Activated naive CD8-positive, alpha-beta T cell treated with anti-CD3 and anti-CD28 coated beads, Interleukin-2, amount 50 U/mL, for 24 hours (primary cell): ENCODE results near the gene COL4A6.
"Not testable (repeated sequence)": the region's sequence is repeated elsewhere in the genome, so short reads cannot be mapped to it uniquely, and the experiment has no call there.

Source experiments
- ATAC-seq: fragments of 150-1000 bp; cut with Tn5 transposase; one replicate; pipeline ENCODE4 v1.10.0; 2021
- DNase-seq: peaks from one replicate; pipeline ENCODE4 v3.0.0; 2021
- H3K27ac Mint-ChIP-seq: one replicate; pipeline ENCODE4 v1.8.0; 2021; ENCODE audit warnings: mild to moderate bottlenecking, mixed read lengths
- H3K27me3 Mint-ChIP-seq: one replicate; pipeline ENCODE4 v1.8.0; 2021; ENCODE audit warnings: mixed read lengths
- H3K36me3 Mint-ChIP-seq: one replicate; pipeline ENCODE4 v1.8.0; 2021; ENCODE audit warnings: low read depth, mixed read lengths
- H3K4me1 Mint-ChIP-seq: one replicate; pipeline ENCODE4 v1.8.0; 2021; ENCODE audit warnings: mixed read lengths
- H3K4me3 Mint-ChIP-seq: one replicate; pipeline ENCODE4 v1.8.0; 2021; ENCODE audit warnings: mild to moderate bottlenecking, moderate library complexity, mixed read lengths
- H3K9me3 Mint-ChIP-seq: one replicate; pipeline ENCODE4 v1.8.0; 2021; ENCODE audit warnings: mixed read lengths

Gene COL4A6

GRCh38 chrX:108380222-108380621, 58.0 kb downstream of the COL4A6 start:
- no peaks in the 10 kb centered on the region for H3K36me3 Mint-ChIP-seq
- no peak overlapping the region for H3K4me3 Mint-ChIP-seq
- no peaks in the 10 kb centered on the region for H3K9me3 Mint-ChIP-seq
- H3K27me3 Mint-ChIP-seq, result no peaks in the 10 kb centered on the region
- H3K4me1 Mint-ChIP-seq, result no peaks in the 10 kb centered on the region
- no peak for DNase-seq
- no peak overlapping the region for H3K27ac Mint-ChIP-seq
- no peak for ATAC-seq

- H3K9me3 Mint-ChIP-seq, result not testable (repeated sequence)
These were observed 61.4 kb downstream of the COL4A6 start for GRCh38 chrX:108376821-108377220.

GRCh38 chrX:108375591-108375990, 62.6 kb downstream of the COL4A6 start:
- H3K36me3 Mint-ChIP-seq, H3K27me3 Mint-ChIP-seq, H3K27ac Mint-ChIP-seq, ATAC-seq, DNase-seq, H3K4me3 Mint-ChIP-seq, H3K9me3 Mint-ChIP-seq, H3K4me1 Mint-ChIP-seq: not testable (repeated sequence)

More at GRCh38 chrX:108376821-108377220, 61.4 kb downstream of the COL4A6 start:
- not testable (repeated sequence) for H3K27me3 Mint-ChIP-seq, DNase-seq, H3K27ac Mint-ChIP-seq, H3K4me1 Mint-ChIP-seq, H3K4me3 Mint-ChIP-seq, H3K36me3 Mint-ChIP-seq, ATAC-seq

- Mint-ChIP-seq H3K4me1 (no peaks in the 10 kb centered on the region), H3K27ac (no peak overlapping the region), H3K9me3 (no peaks in the 10 kb centered on the region), H3K4me3 (no peak overlapping the region), H3K27me3 (no peaks in the 10 kb centered on the region), H3K36me3 (no peaks in the 10 kb centered on the region)
- DNase-seq (no peak), ATAC-seq (no peak)
These were observed 71.4 kb downstream of the COL4A6 start for GRCh38 chrX:108366644-108367406.

- H3K27ac Mint-ChIP-seq, result no peak overlapping the region
- no peak overlapping the region for H3K4me3 Mint-ChIP-seq
- no peaks in the 10 kb centered on the region for H3K4me1 Mint-ChIP-seq
- no peaks in the 10 kb centered on the region for H3K27me3 Mint-ChIP-seq
- ATAC-seq (no peak), DNase-seq (no peak)
- no peaks in the 10 kb centered on the region for H3K36me3 Mint-ChIP-seq
- H3K9me3 Mint-ChIP-seq, result no peaks in the 10 kb centered on the region
These were observed 76.2 kb downstream of the COL4A6 start for GRCh38 chrX:108362026-108362425.

GRCh38 chrX:108361316-108361715, 76.9 kb downstream of the COL4A6 start:
- Mint-ChIP-seq H3K9me3 (no peaks in the 10 kb centered on the region), H3K36me3 (no peaks in the 10 kb centered on the region), H3K27ac (no peak overlapping the region), H3K4me1 (no peaks in the 10 kb centered on the region), H3K4me3 (no peak overlapping the region), H3K27me3 (no peaks in the 10 kb centered on the region)
- no peak for DNase-seq
- ATAC-seq, result no peak

GRCh38 chrX:108359806-108360602, 78.2 kb downstream of the COL4A6 start:
- Mint-ChIP-seq H3K9me3 (no peaks in the 10 kb centered on the region), H3K4me3 (no peak overlapping the region), H3K4me1 (no peaks in the 10 kb centered on the region), H3K36me3 (no peaks in the 10 kb centered on the region), H3K27ac (no peak overlapping the region), H3K27me3 (no peaks in the 10 kb centered on the region)
- ATAC-seq (no peak), DNase-seq (no peak)

GRCh38 chrX:108353452-108353851, 84.8 kb downstream of the COL4A6 start:
- Mint-ChIP-seq H3K27ac (no peak overlapping the region), H3K36me3 (no peaks in the 10 kb centered on the region), H3K27me3 (no peaks in the 10 kb centered on the region), H3K4me3 (no peak overlapping the region), H3K4me1 (no peaks in the 10 kb centered on the region), H3K9me3 (no peaks in the 10 kb centered on the region)
- no peak for DNase-seq
- no peak for ATAC-seq

GRCh38 chrX:108349210-108349609, 89.0 kb downstream of the COL4A6 start:
- no peaks in the 10 kb centered on the region for H3K9me3 Mint-ChIP-seq
- no peak for ATAC-seq
- DNase-seq, result no peak
- no peak overlapping the region for H3K4me3 Mint-ChIP-seq
- H3K4me1 Mint-ChIP-seq, result no peaks in the 10 kb centered on the region
- no peaks in the 10 kb centered on the region for H3K36me3 Mint-ChIP-seq
- no peaks in the 10 kb centered on the region for H3K27me3 Mint-ChIP-seq
- H3K27ac Mint-ChIP-seq, result no peak overlapping the region

GRCh38 chrX:108348525-108348924, 89.7 kb downstream of the COL4A6 start:
- H3K4me1 Mint-ChIP-seq, result no peaks in the 10 kb centered on the region
- no peaks in the 10 kb centered on the region for H3K27me3 Mint-ChIP-seq
- H3K9me3 Mint-ChIP-seq, result no peaks in the 10 kb centered on the region
- H3K27ac Mint-ChIP-seq, result no peak overlapping the region
- H3K36me3 Mint-ChIP-seq, result no peaks in the 10 kb centered on the region
- H3K4me3 Mint-ChIP-seq, result no peak overlapping the region
- ATAC-seq (no peak), DNase-seq (no peak)

- no peak for DNase-seq
- Mint-ChIP-seq H3K4me1 (no peaks in the 10 kb centered on the region), H3K4me3 (no peak overlapping the region)
These were observed 90.4 kb downstream of the COL4A6 start for GRCh38 chrX:108347800-108348199.

GRCh38 chrX:108344216-108344615, 94.0 kb downstream of the COL4A6 start:
- Mint-ChIP-seq H3K36me3 (no peaks in the 10 kb centered on the region), H3K27ac (no peak overlapping the region), H3K4me1 (no peaks in the 10 kb centered on the region), H3K4me3 (no peak overlapping the region), H3K9me3 (no peaks in the 10 kb centered on the region), H3K27me3 (no peaks in the 10 kb centered on the region)
- DNase-seq (no peak), ATAC-seq (no peak)

More at GRCh38 chrX:108347800-108348199, 90.4 kb downstream of the COL4A6 start:
- Mint-ChIP-seq H3K36me3 (no peaks in the 10 kb centered on the region), H3K27ac (no peak overlapping the region), H3K27me3 (no peaks in the 10 kb centered on the region), H3K9me3 (no peaks in the 10 kb centered on the region)
- no peak for ATAC-seq

GRCh38 chrX:108341947-108342346, 96.3 kb downstream of the COL4A6 start:
- DNase-seq (no peak), ATAC-seq (no peak)
- no peak overlapping the region for H3K27ac Mint-ChIP-seq
- no peaks in the 10 kb centered on the region for H3K4me1 Mint-ChIP-seq
- H3K4me3 Mint-ChIP-seq, result no peak overlapping the region
- no peaks in the 10 kb centered on the region for H3K9me3 Mint-ChIP-seq
- H3K27me3 Mint-ChIP-seq, result no peaks in the 10 kb centered on the region
- H3K36me3 Mint-ChIP-seq, result no peaks in the 10 kb centered on the region

- Mint-ChIP-seq H3K27me3 (no peaks in the 10 kb centered on the region), H3K9me3 (no peaks in the 10 kb centered on the region), H3K4me3 (no peak overlapping the region), H3K4me1 (no peaks in the 10 kb centered on the region), H3K36me3 (no peaks in the 10 kb centered on the region), H3K27ac (no peak overlapping the region)
- no peak for DNase-seq
- ATAC-seq, result no peak
These were observed 105.9 kb downstream of the COL4A6 start for GRCh38 chrX:108332281-108332680.
